Peyer's patch (tissue), 4 donors: Measurements from ENCODE around the gene TMBIM6. TPM values are rescaled to one million over a fixed set of nuclear protein-coding genes. Genes with fewer than 3 reads are reported as not detected.

Experiments
- DNase-seq, 3 donors: peaks; one replicate each; pipeline ENCODE4 v3.0.0-alpha.2; 2017 to 2019
- H3K27ac ChIP-seq, 4 donors: fragments of 200-600 bp; sonication (generic); one replicate each; pipeline ENCODE4 v1.5.1; 2016 to 2019
- H3K27me3 ChIP-seq, 2 donors: fragments of 200-600 bp; sonication (generic); one replicate each; pipeline ENCODE4 v1.5.1; 2019
- H3K36me3 ChIP-seq, 3 donors: fragments of 200-600 bp; sonication (generic); one replicate each; pipeline ENCODE4 v1.5.1; 2016 to 2019
- H3K4me1 ChIP-seq, 4 donors: fragments of 200-600 bp; sonication (generic); one replicate each; pipeline ENCODE4 v1.5.1; 2016 to 2019
- H3K4me3 ChIP-seq, 4 donors: fragments of 200-600 bp; sonication (generic); 1 replicate in 3 of 4; 2 replicates in 1 of 4; pipeline ENCODE4 v1.5.1; 2016 to 2019; ENCODE audit warnings: mild to moderate bottlenecking in 1 of 4
- H3K9me3 ChIP-seq, 4 donors: fragments of 200-600 bp; sonication (generic); one replicate each; pipeline ENCODE4 v1.5.1; 2016 to 2019; ENCODE audit warnings: mild to moderate bottlenecking in 1 of 4
- POLR2A ChIP-seq, 2 donors: fragments of 450-650 bp; IDR thresholded peaks; one replicate each; pipeline ENCODE4 v1.5.1; 2017; ENCODE audit warnings: antibody characterized with exemption in 2 of 2, mild to moderate bottlenecking in 2 of 2, moderate library complexity in 2 of 2
- small RNA-seq, 2 donors: library from RNA; depleted of rRNA; stranded (forward); fragments of <200 nt; gene quantifications; one replicate each; pipeline ENCODE3, GENCODE V24; 2016
- total RNA-seq, 4 donors: library from RNA; depleted of rRNA; stranded (reverse); fragments of >200 nt; gene quantifications; one replicate each; pipeline ENCODE4 v1.1.0, GENCODE V29; 2016
- TF ChIP-seq, protein P1 (sequence below), 6 experiments: fragments of 450-650 bp in 4 of 6; fragments of 200-600 bp in 2 of 6; sonication (generic) in 1 of 6; IDR thresholded peaks; one replicate each; pipeline ENCODE4 v1.5.1; 2017 to 2019; ENCODE audit warnings: antibody characterized with exemption in 6 of 6, mild to moderate bottlenecking in 3 of 6, moderate library complexity in 1 of 6

The TMBIM6 gene
- total RNA-seq, 4 donors from 2014 or later: 104 to 1,479 (median 689) TPM

- H3K4me3 ChIP-seq: no peak overlapping the region
- no peaks in the 10 kb centered on the region for H3K9me3 ChIP-seq
- DNase-seq: no peak
- peaks cover 0 to 13% (median 0%) of the 10 kb centered on the region in 4 donors for H3K4me1 ChIP-seq
- no peak for TF ChIP-seq POLR2A (IDR thresholded peaks at IDR 0.05)
- TF ChIP-seq, protein P1, sequence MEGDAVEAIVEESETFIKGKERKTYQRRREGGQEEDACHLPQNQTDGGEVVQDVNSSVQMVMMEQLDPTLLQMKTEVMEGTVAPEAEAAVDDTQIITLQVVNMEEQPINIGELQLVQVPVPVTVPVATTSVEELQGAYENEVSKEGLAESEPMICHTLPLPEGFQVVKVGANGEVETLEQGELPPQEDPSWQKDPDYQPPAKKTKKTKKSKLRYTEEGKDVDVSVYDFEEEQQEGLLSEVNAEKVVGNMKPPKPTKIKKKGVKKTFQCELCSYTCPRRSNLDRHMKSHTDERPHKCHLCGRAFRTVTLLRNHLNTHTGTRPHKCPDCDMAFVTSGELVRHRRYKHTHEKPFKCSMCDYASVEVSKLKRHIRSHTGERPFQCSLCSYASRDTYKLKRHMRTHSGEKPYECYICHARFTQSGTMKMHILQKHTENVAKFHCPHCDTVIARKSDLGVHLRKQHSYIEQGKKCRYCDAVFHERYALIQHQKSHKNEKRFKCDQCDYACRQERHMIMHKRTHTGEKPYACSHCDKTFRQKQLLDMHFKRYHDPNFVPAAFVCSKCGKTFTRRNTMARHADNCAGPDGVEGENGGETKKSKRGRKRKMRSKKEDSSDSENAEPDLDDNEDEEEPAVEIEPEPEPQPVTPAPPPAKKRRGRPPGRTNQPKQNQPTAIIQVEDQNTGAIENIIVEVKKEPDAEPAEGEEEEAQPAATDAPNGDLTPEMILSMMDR (IDR thresholded peaks at IDR 0.05): no peak
- H3K27ac ChIP-seq: no peak overlapping the region
- H3K27me3 ChIP-seq: no peaks in the 10 kb centered on the region
- H3K36me3 ChIP-seq: no peaks in the 10 kb centered on the region
Measured at GRCh38 chr12:49813131-49813530, 71.8 kb downstream of the TMBIM6 start.

Small RNA genes within 50 kb of the gene (small RNA-seq; reads per million reads assigned to genes)
- gene AC020612.2 (0 reads per million in 2 donors), gene LSM6P2 (0 reads per million in 2 donors)

Other genes starting within 250 kb of the TMBIM6 start
- under 1 TPM in 2 of 4 donors, not detected in 2; 0.57 to 0.83 TPM for gene KCNH3, start 202.5 kb upstream of the TMBIM6 start, total RNA-seq
- gene MCRS1, start 173.4 kb upstream of the TMBIM6 start, total RNA-seq: 100 to 1,000 TPM in 1 of 4 donors, 10 to 100 TPM in 3; 68.0 to 107 (median 85.6) TPM
- 1 to 10 TPM in 1 of 4 donors, under 1 TPM in 1, not detected in 2; 0.35 to 1.0 TPM for gene FAM186B, start 135.9 kb upstream of the TMBIM6 start, total RNA-seq
- 10 to 100 TPM in 3 of 4 donors, 1 to 10 TPM in 1; 3.7 to 18.2 (median 15.5) TPM for gene PRPF40B, start 118.0 kb upstream of the TMBIM6 start, total RNA-seq
- 10 to 100 TPM in 2 of 4 donors, 1 to 10 TPM in 2; 2.1 to 40.4 (median 8.2) TPM for gene FMNL3, start 34.2 kb upstream of the TMBIM6 start, total RNA-seq
- gene NCKAP5L, start 86.9 kb downstream of the TMBIM6 start, total RNA-seq: 10 to 100 TPM in 1 of 4 donors, 1 to 10 TPM in 3; 3.3 to 16.5 (median 7.5) TPM
- gene BCDIN3D, start 101.5 kb downstream of the TMBIM6 start, total RNA-seq: 1 to 10 TPM; 2.3 to 5.2 (median 3.1) TPM
- 1 to 10 TPM in 3 of 4 donors, under 1 TPM in 1; 0.83 to 4.7 (median 2.9) TPM for gene FAIM2, start 162.3 kb downstream of the TMBIM6 start, total RNA-seq
- not detected for gene AQP2, start 209.2 kb downstream of the TMBIM6 start, total RNA-seq
- gene AQP5, start 220.3 kb downstream of the TMBIM6 start, total RNA-seq: not detected
- gene AQP6, start 231.4 kb downstream of the TMBIM6 start, total RNA-seq: not detected